ENCODE measurements around the gene GPC6.

Gene GPC6

GRCh38 chr13:93502987-93503615 lies 276.5 kb downstream of the GPC6 start:
- DNase-seq (ENCODE audit: low read depth): no peak

DNA sequence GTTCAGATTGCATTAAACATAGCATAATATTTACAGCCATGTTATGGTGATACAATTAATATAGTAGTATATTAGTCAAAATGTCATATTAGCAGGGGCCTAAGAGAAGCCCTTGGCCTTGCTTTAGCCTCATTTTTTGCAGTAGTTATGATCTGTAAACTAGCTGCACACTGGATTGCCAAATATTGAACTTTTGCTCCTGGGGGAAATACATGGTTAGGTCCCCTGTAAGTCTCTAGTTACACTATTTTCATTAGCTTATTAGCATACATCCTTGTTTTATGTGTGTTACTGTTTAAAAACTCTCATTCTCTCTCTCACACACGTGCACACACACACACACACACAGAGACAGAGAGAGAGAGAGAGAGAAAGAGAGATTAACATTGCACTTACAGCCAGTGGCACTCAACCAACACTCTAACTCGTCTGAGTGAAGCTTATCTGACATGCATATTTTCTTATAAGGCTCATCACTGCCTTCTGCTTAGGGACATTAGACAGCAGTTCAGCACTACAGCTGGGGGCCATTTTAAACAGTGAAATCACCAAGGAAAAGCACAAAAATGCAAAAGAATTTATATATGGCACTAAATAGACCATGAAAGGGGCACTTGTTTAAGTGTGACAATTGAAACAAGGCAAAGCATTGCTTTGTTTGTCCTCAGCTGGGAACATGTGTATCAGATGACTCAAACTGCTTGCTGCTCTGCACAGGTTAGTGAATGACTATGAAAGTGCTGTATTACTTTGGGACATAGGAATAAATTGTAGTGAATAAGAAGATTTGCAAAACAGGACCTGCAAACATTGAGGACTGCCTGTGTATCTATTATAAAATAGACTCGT lies 278.7 kb downstream of the GPC6 start:
- no peak for DNase-seq (ENCODE audit: low read depth)

GRCh38 chr13:93511011-93511410 lies 284.4 kb downstream of the GPC6 start:
- no peak for DNase-seq (ENCODE audit: low read depth)

GRCh38 chr13:93515267-93515666 lies 288.7 kb downstream of the GPC6 start:
- no peak for DNase-seq (ENCODE audit: low read depth)

- no peak for DNase-seq (ENCODE audit: low read depth)
These were observed 291.1 kb downstream of the GPC6 start for GRCh38 chr13:93517658-93518057.

DNA sequence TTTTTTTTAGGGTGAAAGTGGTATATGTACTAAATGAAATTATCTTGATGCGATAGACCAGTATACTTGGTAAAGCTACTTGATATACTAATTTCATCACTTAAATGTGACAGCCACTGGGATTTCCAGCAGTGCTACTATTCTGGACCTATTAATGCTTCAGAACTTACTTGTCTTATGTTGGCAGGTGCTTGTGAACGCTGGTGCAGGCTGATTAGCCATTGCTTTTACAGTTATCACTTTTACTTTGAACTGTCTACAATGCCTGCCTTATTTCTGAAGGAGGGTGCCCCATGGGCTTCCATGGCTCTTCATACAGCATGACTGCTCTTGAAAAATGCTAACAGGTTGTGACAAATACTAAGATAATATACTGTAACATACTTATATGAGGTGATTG lies 294.7 kb downstream of the GPC6 start:
- no peak for DNase-seq (ENCODE audit: low read depth)

DNA sequence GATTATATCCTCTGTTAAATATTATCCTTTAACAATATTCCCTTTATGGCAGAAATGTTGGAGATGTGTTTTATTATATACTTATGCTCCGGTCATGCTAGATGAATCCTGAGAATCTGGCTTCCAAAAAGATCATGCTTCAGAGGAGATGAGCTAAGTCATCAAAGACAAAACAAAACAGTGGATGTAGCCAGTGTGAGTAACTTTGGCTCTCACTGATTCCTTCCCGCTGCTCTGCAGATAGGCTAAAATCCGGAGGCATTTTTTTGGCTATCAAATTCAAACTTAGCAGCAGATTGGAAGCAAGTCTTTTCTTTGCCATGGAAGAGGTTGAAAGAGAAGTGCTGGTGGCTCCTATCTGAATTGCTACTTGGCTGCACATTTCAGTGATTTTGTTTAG lies 295.9 kb downstream of the GPC6 start:
- peak; percentile 8 for DNase-seq (ENCODE audit: low read depth)

DNA sequence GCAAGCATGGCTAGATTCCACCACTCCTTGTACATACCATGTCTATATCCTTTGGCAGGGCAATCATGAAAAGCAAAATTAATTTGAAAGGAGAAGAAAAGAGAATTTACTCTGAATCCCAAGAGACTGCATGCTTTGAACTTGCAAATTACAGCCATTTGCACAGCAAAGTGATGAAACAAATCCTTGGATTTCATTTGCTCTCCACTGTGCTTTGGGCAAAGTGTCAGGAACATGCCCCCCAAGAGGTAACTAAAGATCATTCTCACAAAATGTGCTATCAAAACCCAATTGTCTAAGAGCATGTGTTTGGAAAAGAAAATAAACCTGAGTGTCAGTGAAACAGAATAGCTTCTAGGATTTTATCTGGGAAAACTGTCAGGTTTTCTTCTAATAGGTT lies 298.5 kb downstream of the GPC6 start:
- DNase-seq (ENCODE audit: low read depth): no peak

GRCh38 chr13:93527748-93528297 lies 301.2 kb downstream of the GPC6 start:
- no peak for DNase-seq (ENCODE audit: low read depth)

- no peak for DNase-seq (ENCODE audit: low read depth)
These were observed 303.4 kb downstream of the GPC6 start for GRCh38 chr13:93529961-93530360.

DNA sequence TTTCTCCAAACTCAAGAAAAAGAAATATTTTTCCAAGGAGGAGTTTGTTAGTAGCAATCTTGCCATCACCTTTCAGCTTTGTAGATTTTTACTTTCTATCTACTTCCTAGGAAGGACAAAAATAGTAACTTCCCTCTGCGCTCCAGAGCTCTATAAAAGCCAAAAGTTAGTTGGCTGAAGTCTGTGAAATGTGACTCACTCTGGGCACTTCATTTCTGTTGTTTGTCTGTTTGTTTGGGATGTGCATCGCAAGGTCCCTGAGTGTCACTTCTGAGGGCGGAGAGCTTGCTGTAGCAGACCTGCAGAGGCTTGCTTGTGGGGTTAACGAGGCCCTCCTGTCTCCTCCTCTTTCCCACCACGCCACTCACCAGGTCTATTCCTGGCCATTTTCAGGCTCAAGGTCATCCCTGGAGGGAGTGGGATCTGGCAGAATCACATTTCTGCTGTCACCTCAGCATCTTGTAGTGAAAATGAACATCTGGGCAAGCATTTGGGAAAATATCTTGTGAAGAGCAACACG lies 307.6 kb downstream of the GPC6 start:
- DNase-seq (ENCODE audit: low read depth): no peak

- DNase-seq (ENCODE audit: low read depth): peak; percentile 11
These were observed 308.6 kb downstream of the GPC6 start for GRCh38 chr13:93535251-93535650.

DNA sequence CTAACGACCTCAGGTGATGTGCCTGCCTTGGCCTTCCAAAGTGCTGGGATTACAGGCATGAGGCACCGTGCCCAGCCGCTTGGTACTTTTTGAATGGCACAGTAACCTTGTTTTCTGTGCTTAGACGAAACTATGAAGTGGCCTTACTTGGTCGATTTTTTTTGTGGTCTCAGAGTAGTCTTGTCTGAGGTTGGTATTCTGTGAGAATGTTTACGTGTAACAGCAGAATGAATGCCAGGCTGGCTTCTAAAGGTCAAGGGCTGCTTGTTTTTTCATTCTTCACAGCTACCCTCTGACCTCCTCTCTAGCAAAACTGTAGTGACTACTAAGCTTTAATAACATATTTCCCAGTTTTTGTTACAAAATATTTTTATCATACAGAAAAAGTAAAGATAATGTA lies 313.3 kb downstream of the GPC6 start:
- no peak for DNase-seq (ENCODE audit: low read depth)

DNA sequence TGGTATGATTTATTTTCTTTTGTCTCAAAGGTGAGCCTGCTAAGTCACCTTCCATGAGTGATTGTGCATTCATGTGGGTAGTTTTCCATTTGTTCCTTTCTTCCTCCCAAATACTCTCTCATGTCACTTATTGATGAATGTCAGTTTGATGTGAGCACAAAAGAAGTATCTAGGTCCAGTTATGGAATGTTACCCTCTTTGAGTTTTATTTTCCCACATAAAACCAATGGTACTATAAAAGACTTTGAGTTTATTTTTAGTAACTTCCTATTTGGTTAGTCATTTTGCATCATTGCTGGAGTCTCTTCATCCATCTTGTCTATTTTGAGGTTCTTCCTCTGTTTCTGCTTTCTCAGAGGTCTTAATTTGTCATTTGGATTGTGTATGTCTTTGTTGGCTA lies 321.3 kb downstream of the GPC6 start:
- no peak for DNase-seq (ENCODE audit: low read depth)

DNA sequence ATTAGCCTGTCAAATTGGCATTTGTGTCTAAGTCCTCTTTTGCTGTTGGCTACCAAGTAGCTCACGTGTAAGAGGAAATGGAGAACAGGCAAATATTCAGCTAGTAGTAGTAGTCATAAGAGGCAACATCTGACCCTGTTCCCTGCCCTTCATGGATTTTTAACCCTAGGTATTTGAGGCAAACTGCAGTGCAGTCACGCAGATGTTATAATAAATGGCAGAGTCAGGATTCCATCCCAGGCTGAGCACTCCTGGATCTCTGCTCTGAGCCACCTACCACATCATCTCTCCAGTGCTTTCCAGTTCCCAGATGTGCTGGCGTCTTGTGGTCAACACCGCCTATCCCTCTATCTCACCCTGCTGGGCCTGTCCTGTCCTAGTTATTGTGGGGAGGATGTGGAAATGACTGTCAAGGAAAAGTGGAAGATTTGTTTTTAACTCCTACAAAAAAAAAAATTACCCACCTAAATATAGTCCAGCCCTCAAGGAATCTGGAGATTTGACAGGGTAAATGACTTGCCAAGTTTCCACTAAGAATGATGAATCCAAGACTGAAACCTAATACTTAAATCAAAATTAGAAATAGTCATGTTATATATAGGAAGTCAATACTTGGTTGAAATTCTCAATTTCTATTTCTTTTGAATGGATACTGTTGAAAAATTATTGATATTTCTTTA lies 322.9 kb downstream of the GPC6 start:
- DNase-seq (ENCODE audit: low read depth): no peak

GRCh38 chr13:93550236-93550635 lies 323.6 kb downstream of the GPC6 start:
- DNase-seq (ENCODE audit: low read depth): no peak

DNA sequence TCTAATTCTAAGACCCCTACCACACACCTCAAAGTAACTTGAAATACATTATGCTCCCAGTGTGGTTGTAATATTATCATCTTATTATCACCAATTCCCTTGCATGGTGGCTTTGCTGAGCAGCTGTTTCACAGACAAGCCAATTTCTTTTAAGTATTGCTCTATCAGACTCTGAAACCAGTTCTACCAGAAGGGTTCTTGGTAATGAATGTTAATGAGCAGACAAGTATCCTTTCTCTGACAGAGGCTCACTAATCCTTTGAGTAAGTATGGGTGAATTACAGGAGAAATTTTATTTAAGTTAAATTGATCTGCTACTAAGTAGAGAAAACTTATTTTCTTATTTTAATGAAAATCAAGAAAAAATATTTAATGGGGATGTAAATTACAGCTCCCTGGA lies 326.0 kb downstream of the GPC6 start:
- no peak for DNase-seq (ENCODE audit: low read depth)

DNA sequence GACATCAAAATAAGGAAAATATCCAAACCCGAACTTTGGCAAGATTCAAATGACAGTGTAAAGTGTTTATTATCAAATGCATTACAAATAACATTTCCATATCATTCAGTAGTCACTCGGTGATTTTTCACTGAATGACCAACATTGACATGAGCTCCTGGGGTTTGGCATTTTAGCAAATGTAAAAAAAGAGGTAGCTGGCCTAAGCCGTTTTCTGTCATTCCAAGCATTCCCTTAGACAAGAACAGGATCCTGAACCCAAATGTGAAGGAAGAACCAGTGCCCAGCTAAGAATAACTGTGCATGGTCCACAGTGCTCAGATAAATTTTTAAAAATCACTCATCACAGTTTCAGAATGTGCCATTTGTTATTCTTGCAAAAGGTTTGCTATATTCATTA lies 327.9 kb downstream of the GPC6 start:
- no peak for DNase-seq (ENCODE audit: low read depth)

GRCh38 chr13:93558637-93559036 lies 332.0 kb downstream of the GPC6 start:
- DNase-seq (ENCODE audit: low read depth): no peak

DNA sequence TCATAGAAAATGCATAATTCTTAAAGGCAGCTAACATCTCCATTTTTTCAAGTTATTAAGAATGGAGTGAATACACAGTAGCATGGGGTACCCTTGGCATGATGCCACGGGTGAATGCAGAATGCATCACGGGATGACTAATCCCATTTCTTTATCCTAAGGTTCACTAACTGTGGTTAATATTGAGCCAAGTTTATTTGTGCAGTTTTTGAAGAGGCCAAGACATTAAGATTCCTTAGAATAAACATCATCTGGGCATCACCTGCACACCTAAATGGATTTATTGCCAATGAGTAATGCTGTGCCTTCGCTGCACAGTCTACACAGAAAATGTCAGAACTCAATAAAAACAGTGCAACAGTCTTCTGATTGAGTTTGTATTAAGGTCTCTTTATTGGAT lies 333.1 kb downstream of the GPC6 start:
- DNase-seq (ENCODE audit: low read depth): peak; percentile 58

GRCh38 chr13:93561576-93562225 lies 335.1 kb downstream of the GPC6 start:
- DNase-seq (ENCODE audit: low read depth): no peak

DNA sequence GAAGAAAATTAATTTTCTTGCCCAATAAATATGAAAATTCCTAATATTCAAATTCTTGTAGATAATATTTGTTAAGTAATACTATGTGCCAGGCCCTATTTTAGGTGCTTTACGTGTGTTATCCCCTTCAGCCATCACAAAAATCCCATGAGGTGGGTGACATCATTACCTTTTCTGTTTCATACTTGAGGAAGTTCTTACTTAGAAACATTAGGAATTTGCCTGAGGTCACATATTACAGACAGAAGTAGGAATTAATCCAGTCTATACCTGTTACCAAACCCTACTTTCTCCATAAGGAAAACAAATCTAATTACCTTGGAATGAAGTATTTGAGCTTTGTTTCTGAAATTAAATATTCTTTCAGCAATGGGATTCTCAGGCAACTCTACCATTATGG lies 336.1 kb downstream of the GPC6 start:
- DNase-seq (ENCODE audit: low read depth): no peak
